PFSK-1 (cell line): ENCODE results near the gene POC1B.

Experiments
- FOXP2 ChIP-seq: optimal IDR thresholded peaks from 2 replicates; pipeline ENCODE3; 2011; ENCODE audit warnings: borderline replicate concordance, control low read depth, inconsistent platforms; ENCODE audit not compliant: insufficient read depth; ENCODE audit errors: extremely low read length, extremely low read depth
- POLR2AphosphoS5 ChIP-seq: IDR thresholded peaks from 2 replicates; pipeline ENCODE4 v1.6.1; 2012; ENCODE audit warnings: low read depth, mild to moderate bottlenecking, control low read depth, low read length, moderate library complexity
- SIN3A ChIP-seq: IDR thresholded peaks from 2 replicates; pipeline ENCODE4 v1.6.1; 2012; ENCODE audit warnings: mild to moderate bottlenecking, low read length, moderate library complexity, borderline replicate concordance; ENCODE audit not compliant: insufficient read depth
- TAF1 ChIP-seq: IDR thresholded peaks from 2 replicates; pipeline ENCODE4 v1.6.1; 2012; ENCODE audit warnings: low read length, control low read depth, borderline replicate concordance; ENCODE audit not compliant: insufficient read depth
- TF ChIP-seq, protein P1 (sequence below), 2 experiments: IDR thresholded peaks; 2 replicates each; pipeline versions ENCODE4 v1.6.1 to v1.8.0; 2011 to 2012; ENCODE audit warnings: low read depth in 2 of 2, low read length in 2 of 2, control low read depth in 1 of 2, inconsistent platforms in 1 of 2, mild to moderate bottlenecking in 1 of 2, moderate library complexity in 1 of 2; ENCODE audit not compliant: insufficient read depth in 1 of 2

POC1B gene

DNA sequence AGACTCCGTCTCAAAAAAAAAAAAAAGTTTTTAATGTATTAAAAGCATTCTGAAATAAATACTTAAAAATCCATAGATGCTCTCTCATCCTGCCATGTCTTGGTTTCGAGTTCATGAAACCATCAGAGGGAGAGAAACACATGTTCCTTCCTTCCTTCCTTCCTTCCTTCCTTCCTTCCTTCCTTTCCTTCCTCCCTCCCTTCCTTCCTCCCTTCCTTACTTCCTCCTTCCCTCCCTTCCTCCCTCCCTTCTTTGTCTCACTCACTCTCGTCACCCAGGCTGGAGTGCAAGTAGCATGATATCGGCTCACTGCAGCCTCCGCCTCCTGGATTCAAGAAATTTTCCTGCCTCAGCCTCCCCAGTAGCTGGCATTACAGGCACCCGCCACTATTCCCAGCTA lies 113.2 kb downstream of the POC1B start:
- TF ChIP-seq POLR2AphosphoS5 (no peak), TAF1 (no peak), FOXP2 (no peak), SIN3A (no peak)
- TF ChIP-seq, protein P1, sequence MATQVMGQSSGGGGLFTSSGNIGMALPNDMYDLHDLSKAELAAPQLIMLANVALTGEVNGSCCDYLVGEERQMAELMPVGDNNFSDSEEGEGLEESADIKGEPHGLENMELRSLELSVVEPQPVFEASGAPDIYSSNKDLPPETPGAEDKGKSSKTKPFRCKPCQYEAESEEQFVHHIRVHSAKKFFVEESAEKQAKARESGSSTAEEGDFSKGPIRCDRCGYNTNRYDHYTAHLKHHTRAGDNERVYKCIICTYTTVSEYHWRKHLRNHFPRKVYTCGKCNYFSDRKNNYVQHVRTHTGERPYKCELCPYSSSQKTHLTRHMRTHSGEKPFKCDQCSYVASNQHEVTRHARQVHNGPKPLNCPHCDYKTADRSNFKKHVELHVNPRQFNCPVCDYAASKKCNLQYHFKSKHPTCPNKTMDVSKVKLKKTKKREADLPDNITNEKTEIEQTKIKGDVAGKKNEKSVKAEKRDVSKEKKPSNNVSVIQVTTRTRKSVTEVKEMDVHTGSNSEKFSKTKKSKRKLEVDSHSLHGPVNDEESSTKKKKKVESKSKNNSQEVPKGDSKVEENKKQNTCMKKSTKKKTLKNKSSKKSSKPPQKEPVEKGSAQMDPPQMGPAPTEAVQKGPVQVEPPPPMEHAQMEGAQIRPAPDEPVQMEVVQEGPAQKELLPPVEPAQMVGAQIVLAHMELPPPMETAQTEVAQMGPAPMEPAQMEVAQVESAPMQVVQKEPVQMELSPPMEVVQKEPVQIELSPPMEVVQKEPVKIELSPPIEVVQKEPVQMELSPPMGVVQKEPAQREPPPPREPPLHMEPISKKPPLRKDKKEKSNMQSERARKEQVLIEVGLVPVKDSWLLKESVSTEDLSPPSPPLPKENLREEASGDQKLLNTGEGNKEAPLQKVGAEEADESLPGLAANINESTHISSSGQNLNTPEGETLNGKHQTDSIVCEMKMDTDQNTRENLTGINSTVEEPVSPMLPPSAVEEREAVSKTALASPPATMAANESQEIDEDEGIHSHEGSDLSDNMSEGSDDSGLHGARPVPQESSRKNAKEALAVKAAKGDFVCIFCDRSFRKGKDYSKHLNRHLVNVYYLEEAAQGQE (IDR thresholded peaks at IDR 0.05; ENCODE audit: insufficient read depth in 1 of 2, low read depth in 2 of 2, low read length in 2 of 2) = no peak

DNA sequence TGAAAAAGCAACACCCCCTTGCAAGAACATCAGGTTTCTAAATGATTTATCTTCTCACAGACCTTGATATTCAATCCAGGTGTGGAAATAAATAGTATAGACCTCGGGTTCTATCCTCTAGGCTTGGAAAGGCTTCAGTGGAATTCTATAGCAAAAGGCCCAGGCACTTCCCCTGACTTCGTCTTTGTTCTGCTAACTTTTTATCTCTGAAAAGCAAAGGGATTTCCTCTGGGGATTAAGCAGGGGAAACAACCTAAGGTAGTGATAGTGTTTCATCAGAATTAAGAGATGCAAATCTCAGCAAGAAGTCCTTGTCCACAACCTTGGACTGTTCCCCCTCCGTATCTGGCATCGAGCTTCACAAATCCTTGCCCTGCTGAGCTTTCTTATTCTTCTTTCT lies 114.0 kb downstream of the POC1B start:
- no peak for TF ChIP-seq TAF1
- no peak for TF ChIP-seq FOXP2
- TF ChIP-seq POLR2AphosphoS5 = no peak
- TF ChIP-seq, protein P1 (IDR thresholded peaks at IDR 0.05; ENCODE audit: insufficient read depth in 1 of 2, low read depth in 2 of 2, low read length in 2 of 2) = no peak

DNA sequence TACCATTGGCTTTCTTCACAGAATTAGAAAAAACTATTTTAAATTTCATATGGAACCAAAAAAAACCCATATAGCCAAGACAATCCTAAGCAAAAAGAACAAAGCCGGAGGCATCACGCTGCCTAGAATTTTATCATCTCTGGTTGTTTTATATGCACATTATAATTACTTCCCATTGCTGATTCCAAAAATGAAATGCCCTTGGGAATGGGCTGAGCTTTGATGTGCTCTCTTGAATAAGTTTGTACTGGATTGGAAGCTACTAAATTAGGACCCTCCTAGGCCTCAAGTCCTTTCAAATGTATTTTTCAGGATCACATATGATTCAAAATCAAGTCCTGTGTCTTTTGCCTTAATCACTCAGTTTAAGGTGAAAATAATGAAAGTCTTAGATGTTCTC lies 114.6 kb downstream of the POC1B start:
- TF ChIP-seq FOXP2 = no peak
- TF ChIP-seq, protein P1 (IDR thresholded peaks at IDR 0.05; ENCODE audit: insufficient read depth in 1 of 2, low read depth in 2 of 2, low read length in 2 of 2) = no peak

DNA sequence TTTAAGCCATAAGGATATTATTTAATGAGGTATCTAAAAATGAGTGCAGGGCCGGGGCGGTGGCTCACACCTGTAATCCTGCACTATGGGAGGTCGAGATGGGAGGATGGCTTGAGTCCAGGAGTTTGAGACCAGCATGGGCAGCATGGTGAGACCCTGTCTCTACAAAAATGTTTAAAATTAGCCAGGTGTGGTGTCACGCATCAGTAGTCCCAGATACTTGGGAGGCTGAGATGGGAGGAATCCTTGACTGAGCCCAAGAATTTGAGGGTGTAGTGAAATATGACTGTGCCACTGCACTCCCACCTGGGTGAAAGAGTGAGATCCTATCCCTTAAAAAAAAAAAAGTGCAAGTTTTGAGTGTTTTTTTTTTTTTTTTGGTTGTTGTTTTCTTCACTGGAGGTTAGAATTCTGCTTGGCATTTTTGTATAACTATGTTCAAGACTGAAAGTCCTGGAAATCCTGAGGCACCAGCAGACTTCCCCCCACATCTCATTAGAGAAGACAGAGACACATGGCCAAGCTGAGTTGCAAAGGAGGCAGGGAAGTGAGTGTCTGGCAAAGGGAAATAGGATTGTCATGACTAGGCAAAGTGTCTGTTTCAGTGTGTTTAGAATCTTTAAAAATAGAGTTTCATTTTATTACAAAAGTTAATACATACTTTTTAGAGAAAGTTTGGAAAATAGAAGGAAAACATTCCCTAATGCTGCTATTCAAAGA lies 120.1 kb downstream of the POC1B start:
- no peak for TF ChIP-seq POLR2AphosphoS5
- TF ChIP-seq SIN3A = no peak
- TF ChIP-seq, protein P1 (IDR thresholded peaks at IDR 0.05; ENCODE audit: insufficient read depth in 1 of 2, low read depth in 2 of 2, low read length in 2 of 2) = no peak
- no peak for TF ChIP-seq TAF1
- TF ChIP-seq FOXP2 = no peak

DNA sequence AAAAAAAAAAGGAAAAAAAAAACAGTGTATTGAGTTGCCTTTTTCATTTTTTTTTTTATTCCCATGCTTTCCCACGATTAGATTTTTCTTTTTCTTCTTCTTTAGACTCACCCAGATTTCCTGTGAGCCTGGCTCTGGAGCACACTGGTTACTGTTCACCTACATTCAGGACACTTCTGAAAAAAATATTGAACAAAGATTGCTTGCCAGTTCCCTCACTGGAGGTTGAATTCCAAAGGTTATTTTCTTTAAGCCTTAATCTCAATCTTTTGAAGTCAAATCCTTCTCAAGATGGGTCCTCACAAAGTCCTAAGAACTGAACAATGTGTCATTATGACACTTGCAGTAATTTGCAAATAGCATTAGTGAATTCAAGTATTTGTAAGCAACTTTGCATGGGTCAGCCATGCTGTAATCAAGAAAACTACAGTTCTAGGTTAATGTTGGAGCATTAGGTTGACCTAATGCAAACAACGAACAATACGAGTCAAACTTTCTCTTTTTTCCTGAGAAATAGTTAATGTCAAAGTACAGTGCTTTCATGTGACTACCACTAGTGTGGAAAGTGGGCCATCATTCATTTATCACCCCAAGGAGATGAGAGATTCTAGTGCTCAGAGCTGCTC lies 124.3 kb downstream of the POC1B start:
- no peak for TF ChIP-seq TAF1
- TF ChIP-seq, protein P1 (IDR thresholded peaks at IDR 0.05; ENCODE audit: insufficient read depth in 1 of 2, low read depth in 2 of 2, low read length in 2 of 2) = no peak
- no peak for TF ChIP-seq FOXP2
- TF ChIP-seq SIN3A = no peak
- TF ChIP-seq POLR2AphosphoS5 = no peak
